D721Med (cell line): ENCODE results near the gene DOCK11.

Source experiments
- DNase-seq: peaks from one replicate; pipeline ENCODE4 v3.0.0; 2011; ENCODE audit warnings: low spot score; ENCODE audit not compliant: insufficient read length
- FAIRE-seq: peaks from 2 replicates; lab custom pipeline; 2011; peaks lifted over from hg19 to GRCh38; lab: Jason Lieb, UNC
- CTCF ChIP-seq: IDR thresholded peaks from 2 replicates; pipeline ENCODE4 v1.5.1; 2012; ENCODE audit warnings: mild to moderate bottlenecking, control low read depth; ENCODE audit not compliant: insufficient read depth; ENCODE audit errors: missing control alignments

Gene DOCK11

GRCh38 chrX:118637997-118638396 is 142.4 kb downstream of the DOCK11 start:
- no peak for DNase-seq
- TF ChIP-seq CTCF = no peak
- FAIRE-seq = no peak

GRCh38 chrX:118644378-118644777 is 148.8 kb downstream of the DOCK11 start:
- no peak for DNase-seq
- no peak for TF ChIP-seq CTCF
- FAIRE-seq = no peak

GRCh38 chrX:118652717-118653116 is 157.1 kb downstream of the DOCK11 start:
- FAIRE-seq (no peak), DNase-seq (no peak)
- no peak for TF ChIP-seq CTCF

DNA sequence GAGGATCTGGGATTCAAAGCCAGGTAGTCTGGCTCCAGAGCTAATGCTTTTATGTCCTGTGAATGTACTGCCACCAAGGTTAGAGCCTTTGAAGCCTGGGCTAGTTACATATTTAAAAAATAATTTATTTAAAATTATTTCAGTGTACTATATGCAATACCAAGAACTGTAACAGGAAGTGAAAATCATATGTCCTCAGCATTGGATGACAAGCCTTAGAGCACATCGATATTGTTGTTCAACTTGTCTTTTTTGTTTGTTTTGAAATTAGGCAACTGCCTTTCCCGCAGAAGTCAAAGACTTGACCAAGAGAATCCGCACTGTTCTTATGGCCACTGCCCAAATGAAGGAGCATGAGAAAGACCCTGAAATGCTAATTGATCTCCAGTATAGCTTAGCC is 158.7 kb downstream of the DOCK11 start:
- DNase-seq (no peak), FAIRE-seq (no peak)
- TF ChIP-seq CTCF = no peak

- FAIRE-seq = no peak
- DNase-seq = no peak
- no peak for TF ChIP-seq CTCF
Measured at GRCh38 chrX:118655561-118656246, 160.1 kb downstream of the DOCK11 start.

DNA sequence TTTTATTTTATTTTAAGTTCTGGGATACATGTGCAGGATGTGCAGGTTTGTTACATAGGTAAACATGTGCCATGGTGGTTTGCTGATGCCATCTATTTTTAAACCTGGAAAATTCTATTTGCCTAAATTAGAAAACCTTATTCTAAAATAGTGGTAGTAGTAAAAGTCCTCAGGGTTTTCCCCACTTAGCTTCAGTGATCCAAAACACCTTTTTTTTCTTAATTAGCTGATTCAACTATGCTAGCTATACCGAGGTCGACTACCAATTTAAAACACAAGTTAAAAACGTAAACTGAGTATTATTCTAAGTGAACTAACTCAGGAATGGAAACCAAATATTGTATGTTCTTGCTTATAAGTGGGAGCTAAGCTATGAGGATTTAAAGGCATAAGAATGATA is 161.8 kb downstream of the DOCK11 start:
- no peak for DNase-seq
- no peak for FAIRE-seq
- TF ChIP-seq CTCF = no peak

GRCh38 chrX:118660085-118660484 is 164.5 kb downstream of the DOCK11 start:
- no peak for FAIRE-seq
- no peak for DNase-seq

More at GRCh38 chrX:118660085-118660484, 164.5 kb downstream of the DOCK11 start:
- TF ChIP-seq CTCF = no peak
